ENCODE results near the gene LCMT2. TPM values are rescaled to one million over a fixed set of nuclear protein-coding genes. Genes with fewer than 3 reads are reported as not detected.

The LCMT2 gene
- total and polyA plus RNA-seq, 2 of the 8 experiments (the other 6 are each of a cell fraction or from before 2014, with no cell fraction given) = 11.2 to 11.9 TPM

- TF ChIP-seq KDM4A (IDR thresholded peaks at IDR 0.05; ENCODE audit: low read depth, low read length, severe bottlenecking) (no peak), POLR2A (IDR thresholded peaks at IDR 0.05; ENCODE audit: control extremely low read depth in 1 of 2, low read depth in 2 of 2, low read length in 2 of 2) (no peak), CBX5 (IDR thresholded peaks at IDR 0.05; ENCODE audit: low read depth, low read length) (no peak), TBP (IDR thresholded peaks at IDR 0.05; ENCODE audit: low read depth, low read length) (no peak)
Observed at GRCh38 chr15:43299884-43300283, 30.5 kb downstream of the LCMT2 start (continued).

Data from H1 (cell line).